Dedifferentiated amniotic fluid mesenchymal stem cell (primary cell): Measurements from ENCODE around the gene STK32C.
"Not testable (repeated sequence)": the region's sequence is repeated elsewhere in the genome, so short reads cannot be mapped to it uniquely, and the experiment has no call there.

Experiments used
- DNase-seq: peaks from one replicate; pipeline ENCODE4 v3.0.0-alpha.2; 2016; ENCODE audit errors: extremely low spot score

Gene STK32C

DNA sequence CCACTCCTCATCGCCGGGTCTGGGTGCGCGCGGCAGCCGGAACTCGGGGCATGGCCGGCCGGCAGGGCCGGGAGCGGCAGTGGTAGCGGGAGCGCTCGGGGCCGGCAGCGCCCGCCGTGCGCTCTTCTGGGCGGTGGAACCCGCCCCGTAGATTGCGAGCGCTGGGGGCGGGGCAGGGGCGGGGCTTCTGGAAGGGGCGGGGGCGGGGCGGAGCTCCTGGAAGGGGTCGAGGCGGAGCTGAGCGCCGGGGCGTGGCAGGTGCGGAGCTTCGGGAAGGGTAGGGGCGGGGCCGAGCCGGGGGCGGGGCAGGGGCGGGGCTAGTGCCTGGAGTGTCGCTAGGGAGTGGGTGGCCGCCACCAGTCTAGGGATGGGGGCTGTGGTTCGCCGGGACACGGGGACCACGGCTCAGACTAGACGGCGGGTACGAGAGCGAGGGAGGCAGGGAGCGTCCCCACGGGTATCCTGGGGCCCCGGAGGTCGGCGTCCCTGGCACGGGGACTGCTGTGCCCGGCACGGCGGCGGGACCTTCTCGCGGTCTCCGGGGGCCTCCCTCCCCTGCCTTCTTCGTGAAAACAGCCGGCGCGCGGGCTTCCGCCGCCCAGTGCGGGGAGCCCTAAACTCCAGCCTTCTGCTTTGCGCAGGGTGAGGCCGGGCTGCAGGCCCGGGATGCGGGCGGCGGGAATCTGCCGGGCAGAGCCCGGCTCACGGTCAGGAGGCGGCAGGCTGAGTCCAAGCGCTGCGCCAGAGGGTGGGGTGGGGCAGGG lies at the start of gene STK32C:
Gene STK32C (minus strand): TSS at position 128 of the 764 bp plus-strand sequence. CDS start 117 bp downstream, at position 11.
- peak; percentile 79 for DNase-seq

DNA sequence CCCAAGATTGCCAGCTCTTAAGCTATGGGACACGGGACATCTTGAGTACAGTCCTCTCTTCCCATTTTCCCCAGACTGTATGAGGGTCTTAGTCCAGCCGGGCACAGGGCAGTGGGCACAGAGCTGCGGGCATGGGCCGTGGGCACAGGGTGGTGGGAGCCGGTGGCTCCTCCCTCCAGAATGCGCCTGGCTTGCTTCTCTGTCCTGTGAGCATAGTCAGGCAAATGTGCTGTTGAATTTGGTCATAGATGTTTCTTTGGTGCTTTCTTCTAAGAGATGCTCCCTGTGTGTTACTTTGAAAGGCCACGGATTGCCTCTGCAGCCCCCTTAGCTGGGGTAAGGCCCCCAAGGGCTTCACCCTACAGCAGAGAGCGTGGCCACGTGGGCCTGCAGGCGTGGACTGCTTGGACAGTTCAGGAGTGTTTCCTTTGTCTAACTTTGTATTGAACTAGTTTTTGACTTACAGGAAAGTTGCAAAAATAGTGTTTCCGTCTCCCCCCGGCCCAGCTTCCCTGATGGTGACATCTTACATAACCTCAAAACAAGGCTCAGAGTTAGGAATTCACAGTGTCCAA lies 49.0 kb upstream of the STK32C start:
- no peak for DNase-seq

DNA sequence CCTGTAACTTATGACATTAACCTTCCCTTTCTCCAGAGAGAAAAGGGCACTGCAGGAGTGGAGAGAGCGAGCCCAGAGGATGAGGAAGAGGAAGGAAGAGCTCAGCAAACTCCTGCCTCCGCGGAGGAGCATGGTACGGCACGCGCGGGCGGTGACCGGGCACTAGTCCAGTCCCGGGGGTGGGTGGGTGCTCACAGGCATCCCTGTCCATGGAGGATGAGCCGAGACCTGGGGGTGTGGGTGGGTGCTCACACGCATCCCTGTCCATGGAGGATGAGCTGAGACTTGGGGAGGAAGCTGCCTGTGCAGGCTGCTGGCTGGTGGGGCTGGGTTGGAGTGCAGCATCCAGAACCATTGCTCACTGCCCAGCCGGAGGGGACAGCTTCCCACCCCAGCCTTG lies 48.0 kb upstream of the STK32C start:
- DNase-seq = no peak

DNA sequence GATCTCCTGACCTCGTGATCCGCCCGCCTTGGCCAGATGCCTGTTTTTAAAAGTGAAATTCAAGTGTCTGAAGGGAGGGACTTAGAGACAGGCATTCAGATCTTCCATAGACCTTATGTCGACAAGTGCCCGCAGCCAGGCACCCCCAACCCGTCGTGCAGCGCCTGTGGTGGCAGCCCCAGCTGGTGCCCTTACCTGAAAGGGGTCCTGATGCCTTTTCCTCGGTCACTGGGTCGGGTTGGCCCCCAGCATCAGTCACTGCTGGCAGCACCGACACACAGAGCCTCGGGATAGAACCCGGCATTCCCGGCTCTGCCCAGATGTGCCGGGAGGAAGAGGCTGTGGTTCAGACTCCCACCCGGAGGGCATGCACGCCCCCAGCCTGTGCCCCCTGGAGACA lies 47.5 kb upstream of the STK32C start:
- DNase-seq = no peak

DNA sequence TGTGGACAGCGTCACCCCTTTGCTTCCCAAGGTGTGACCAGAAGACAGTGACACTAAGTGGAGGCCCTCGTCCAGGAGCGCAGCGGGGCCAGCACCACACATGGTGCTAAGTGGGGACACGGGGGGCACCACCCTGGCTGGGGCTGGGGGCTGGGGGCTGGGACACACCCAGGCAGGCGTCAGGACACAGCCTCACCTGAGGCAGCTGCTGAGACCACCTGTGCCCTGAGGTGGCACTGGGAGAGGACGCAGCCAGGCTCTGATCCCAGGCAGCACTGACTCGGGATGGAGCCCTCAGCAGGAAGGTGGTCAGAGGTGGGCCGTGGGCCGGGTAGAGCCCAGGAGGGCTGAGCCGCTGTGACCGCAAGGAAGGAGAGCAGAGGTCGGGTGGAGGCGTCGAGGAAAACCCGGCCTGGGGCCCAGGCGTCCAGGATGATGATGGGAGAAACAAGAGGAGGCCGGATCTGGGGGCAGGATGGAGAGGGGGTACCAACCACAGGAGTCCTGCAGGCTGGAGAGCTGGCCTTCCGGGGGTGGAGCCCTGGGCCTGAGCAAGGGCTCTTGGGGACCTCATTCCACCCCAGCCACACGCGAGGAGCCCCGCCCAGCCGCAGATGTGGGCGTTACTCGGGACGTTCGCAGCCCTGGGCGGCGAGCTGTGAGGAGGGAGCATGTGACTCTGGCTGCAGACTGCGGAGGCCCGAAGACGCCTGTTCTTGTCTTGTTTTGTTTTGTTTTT lies 46.8 kb upstream of the STK32C start:
- DNase-seq = no peak

DNA sequence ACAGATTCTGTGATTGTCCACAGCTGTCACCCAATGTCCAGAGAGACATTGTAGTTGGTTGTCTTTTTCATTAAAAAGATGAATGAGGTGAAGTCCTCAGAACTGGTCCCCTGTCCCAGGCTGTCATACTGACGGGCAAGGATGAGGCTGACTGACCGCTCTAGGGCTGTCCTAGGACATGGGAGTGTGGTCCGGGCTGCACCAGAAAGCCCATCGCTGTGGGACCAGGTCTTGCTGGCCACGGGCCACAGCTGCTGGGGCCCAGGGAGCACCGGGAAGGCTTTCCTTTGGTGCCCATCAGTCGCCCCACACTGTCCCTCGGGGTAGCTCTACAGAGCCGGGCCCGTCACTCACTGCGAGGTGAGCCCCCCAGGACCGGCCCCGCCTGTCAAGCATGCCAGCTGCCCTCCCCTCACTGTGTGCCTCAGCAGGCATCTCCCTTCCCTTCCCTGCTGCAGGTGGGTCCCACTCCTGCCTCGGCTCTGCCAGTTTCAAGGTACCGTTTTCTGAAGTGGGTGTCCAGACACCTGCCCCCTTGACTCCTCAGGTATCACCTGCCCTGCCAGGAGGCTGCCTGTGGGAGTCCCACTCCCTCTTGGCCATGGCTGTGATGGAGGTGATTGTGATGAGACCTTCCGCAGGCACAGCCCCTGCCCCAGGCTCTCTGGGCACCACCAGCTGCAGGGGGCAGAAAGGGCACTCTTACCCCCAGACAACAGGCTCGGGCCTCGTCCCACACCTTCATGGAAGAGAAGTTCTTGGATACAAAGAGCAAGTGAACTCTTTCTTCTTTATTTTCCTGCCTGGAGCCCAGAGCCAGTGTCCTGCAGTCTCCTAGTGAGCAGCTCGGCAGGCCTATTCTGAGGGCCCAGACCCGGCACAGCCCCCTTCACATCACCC lies 46.0 kb upstream of the STK32C start:
- DNase-seq = no peak

DNA sequence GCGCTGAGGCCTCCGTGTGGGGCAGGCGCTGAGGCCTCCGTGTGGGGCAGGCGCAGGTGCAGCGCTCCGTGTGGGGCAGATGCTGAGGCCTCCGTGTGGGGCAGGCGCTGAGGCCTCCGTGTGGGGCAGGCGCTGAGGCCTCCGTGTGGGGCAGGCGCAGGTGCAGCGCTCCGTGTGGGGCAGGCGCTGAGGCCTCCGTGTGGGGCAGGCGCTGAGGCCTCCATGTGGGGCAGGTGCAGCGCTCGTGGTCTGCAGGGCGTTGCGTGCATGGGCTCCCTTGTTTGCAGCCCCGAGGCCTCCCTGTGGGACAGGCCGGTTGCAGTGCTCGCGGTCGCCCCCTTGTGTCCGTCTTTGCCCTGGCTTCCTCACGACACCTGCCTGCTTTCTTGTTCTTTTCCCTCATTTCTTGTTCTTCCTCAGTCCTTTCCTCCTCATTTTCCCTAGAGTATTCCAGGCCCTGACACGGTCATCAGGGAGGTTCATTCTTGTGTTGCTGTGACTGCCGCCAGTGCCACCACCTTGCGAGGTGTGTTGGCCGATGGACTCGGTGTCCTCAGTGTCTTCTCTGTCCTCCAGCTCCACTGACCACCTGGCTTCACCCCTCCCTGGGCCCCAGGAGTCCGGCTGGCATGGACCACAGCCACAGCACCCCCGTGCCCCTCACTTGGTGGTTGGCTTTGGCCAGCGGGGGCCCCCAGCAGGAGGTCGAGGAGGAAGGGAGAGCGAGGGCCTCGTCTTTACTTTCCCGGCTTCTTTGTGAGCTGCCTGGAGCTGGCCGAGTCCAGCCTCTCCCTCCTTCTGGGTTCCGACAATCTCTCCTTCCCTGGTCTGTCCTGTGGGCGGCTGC lies 44.9 kb upstream of the STK32C start:
- DNase-seq = not testable (repeated sequence)

DNA sequence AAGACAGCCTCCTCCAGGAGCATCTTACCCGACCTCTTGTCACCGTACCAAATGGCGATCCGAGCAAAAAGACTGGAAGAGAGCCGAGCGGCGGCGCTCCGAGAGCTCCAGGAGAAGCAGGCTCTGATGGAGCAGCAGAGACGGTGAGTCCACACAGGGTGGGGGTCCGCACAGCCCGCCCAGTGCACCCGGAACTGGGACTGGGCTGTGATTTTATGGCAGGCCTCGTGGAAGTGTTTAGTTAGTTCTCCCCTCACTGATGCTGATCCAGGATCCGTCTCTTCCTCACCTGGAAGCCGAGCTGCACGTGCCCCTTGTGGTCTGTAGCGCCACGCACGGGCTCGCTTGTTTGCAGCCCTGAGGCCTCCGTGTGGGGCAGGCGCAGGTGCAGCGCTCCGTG lies 43.9 kb upstream of the STK32C start:
- DNase-seq = no peak

DNA sequence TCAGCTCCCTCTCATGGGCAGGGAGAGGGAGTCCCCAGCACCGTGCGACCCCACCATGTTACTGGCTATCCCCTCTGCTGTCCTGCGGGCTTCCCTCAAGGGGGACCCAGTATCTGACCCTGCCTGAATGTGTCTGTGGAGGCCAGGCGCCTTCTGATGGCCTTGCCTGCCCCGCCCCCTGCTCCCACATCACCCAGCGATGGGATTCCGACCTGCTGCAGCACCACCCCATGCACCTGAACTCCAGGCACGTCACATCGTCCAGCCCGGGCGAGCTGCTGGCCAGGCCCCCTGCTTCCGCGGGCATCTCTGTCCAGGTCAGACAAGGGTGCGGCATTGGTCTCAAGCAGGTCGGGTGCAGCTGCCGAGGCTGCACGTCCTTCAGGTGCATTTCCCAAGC lies 43.2 kb upstream of the STK32C start:
- no peak for DNase-seq

DNA sequence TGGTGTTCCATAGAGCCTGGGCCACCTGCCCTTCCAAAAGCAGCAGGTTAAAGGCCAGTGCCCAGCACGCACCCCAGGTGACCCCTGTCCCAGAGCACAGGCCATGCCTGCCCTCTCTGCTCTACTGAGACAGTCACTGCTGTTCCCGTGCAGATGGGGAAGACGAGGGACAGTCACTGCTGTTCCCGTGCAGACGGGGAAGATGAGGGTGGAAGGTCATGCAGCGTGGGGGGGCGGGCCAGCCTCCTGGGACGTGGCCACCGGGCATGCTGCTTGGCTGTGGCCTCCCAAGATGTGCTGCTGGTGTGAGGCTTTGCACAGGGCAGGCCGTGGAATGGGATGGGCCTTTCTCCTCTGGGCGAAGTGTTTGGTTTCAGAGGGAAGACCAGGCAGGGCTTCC lies 42.6 kb upstream of the STK32C start:
- no peak for DNase-seq

DNA sequence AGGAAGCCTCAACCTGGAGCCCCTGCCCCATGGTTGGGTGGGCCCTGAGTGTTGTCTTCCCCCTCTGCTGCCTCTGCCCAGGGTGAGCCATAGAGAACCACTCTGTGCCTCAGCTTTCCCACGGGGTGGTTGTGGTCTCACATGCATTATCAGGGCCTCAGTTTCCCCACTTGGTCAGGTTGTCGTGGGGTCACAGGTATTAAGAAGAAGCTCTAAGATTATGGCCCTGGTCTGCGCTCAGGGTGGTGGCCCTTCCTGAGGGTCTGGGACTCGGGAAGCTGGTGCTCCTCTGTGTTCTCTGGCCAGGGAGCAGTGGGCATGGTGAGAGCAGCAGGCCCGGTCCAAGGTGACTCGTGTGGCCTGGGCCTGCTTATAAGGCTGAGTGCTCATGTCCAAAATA lies 42.0 kb upstream of the STK32C start:
- DNase-seq = no peak

DNA sequence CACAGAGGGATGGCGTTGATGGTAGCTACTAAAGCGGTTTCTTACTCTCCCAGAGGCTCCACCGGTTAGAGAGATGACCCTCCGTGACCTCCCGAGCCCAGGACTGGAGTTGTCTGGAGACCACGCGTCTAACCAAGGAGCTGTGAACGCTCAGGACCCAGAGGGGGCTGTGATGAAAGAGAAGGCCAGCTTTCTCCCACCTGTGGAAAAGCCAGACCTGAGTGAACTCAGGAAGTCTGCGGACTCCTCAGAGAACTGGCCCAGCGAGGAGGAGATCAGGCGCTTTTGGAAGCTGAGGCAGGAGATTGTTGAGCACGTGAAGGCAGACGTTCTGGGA lies 40.1 kb upstream of the STK32C start:
- DNase-seq = no peak

DNA sequence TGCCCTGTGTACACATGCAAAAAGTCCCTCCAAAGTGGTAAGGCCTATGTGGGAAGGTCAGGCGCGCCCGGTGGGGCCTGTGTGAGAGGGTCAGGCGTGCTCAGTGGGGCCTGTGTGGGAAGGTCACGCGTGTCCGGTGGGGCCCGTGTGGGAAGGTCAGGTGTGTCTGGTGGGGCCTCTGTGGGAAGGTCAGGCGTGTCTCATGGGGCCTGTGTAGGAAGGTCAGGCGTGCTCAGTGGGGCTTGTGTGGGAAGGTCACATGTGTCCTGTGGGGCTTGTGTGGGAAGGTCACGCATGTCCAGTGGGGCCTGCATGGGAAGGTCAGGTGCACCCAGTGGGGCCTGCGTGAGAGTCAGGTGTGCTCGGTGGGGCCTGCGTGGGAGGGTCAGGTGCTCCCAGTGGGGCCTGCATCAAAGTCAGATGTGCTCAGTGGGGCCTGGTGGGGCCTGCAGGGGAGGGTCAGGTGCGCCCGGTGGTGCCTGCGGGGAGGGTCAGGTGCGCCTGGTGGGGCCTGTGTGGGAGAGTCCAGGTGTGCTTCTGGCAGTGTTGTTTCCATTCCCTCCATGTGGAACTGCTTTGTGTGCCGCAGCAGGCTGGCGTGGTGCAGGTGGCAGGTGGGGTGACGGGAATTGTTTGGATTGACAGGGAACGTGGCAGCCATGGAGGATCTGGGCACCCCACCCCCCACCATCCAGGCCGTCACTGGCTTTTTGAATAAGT lies 39.6 kb upstream of the STK32C start:
- no peak for DNase-seq

DNA sequence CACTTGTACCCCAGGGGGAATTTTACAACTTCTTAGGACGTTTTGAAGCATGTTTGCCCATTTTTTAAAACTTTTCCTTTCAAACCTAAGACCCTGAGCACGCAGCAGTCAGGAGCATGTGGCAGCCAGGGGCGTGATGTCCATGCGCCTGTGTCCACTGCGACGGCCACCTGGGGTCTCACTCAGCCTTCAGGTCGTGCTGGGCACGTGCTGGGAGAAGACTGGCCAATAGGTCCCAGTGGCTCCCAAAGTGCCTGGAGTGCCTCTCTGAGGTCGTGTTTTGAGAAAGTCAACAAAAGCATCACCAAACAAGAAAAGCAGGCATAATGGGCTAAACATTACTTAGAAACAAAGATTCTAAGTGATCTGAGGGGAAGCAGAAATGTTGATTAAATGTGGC lies 39.1 kb upstream of the STK32C start:
- no peak for DNase-seq

DNA sequence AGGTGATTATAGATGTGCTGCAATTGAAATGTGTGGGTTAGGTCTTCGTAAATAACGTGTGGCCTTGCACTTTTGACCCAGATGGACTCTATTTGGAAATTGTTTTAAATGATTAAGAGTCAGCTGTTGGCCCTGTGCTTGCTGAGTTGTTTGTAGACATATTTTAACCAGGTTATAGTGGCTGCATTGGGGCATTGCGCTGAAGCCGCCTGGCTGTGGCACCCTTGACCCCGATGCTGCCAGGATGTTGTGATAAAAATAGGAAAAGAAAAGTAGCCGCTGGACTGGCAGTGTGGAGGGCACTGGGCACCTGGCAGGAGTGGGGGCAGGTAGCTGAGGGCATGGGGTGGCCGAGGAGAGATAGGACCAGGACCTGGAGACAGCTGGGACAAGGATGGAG lies 37.6 kb upstream of the STK32C start:
- DNase-seq = no peak

DNA sequence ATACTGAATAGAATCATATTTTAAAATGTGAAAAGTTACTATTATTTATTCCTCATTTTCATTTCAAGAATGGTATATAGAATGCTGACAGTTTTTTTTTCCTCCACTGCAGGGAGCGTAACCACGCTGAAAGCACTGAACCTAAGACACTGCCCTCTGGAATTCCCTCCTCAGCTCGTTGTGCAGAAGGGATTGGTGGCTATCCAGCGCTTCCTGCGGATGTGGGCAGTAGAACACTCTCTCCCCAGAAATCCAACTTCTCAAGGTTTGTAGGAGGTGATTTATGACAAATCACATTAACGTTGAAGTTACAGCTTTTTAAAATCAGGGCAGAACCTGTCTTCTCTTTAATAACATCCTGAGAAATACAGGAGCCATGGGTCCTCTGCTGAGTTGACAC lies 36.6 kb upstream of the STK32C start:
- DNase-seq = no peak

DNA sequence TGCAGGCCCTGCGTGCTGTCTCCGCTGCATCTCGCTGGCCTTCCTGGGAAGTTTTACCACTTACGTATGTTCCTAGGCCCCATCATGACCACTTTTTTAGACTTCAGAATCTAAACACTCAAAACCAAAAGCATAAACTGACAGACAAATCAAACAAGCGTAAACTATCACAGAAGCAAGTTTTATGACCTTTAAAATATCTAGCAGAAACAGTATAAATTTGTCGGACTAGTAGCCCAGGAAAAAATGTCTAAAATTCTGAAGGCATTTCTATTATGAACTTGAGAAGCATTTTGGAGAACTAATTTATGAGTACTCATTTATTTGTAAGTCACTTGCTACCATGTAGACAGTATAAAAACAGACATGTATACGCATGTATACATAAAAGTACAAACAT lies 34.8 kb upstream of the STK32C start:
- DNase-seq = no peak

DNA sequence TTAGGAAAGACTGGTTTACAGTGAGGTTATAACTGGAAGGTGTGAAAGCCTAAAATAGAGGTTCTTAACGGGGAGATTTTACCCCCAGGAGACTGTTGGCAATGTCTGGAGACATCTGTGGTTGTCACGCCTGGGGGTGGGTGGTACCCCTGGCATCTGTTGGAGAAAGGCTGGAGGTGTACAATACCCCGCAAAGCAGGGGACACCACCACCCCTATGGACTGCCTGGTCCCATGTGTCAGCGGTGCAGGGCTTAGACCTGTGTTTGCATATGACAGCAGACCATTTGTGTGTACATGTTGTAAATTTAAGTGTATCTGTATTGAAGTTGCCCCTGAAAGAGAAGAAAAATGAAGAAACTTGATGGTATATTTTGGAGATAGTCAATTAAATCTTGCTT lies 34.0 kb upstream of the STK32C start:
- DNase-seq = no peak

DNA sequence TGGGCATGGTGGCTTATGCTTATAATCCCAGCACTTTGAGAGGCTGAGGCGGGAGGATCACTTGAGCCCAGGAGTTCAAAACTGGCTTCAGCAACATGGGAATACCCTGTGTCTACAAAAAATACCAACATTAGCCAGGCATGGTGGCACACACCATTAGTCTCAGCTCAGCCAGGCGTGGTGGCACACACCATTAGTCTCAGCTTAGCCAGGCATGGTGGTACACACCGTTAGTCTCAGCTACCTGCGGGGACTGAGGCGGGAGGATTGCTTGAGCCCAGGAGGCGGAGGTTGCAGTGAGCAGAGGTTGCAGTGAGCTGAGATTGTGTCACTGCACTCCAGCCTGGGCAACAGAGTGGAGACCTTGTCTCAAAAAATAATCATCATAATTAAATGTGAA lies 33.3 kb upstream of the STK32C start:
- no peak for DNase-seq

DNA sequence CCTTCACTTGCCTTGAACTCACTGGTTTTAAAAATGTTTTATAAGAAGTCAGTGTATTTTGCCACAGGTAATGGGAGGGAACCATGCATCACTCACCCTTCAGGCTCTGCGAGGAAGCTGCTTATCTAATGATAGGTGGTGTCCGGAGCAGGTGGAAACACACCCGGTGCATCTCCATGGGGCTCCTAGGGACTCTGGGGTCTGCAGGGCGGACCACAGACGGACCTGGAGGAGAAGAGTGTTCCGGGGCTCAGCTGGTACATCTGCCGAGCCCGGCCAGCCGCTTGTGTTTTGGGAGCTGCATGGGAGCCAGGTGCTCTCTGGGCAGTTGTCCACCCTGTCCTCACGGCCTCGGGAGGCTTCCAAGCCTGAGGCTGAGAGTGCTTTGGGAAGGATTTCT lies 31.5 kb upstream of the STK32C start:
- no peak for DNase-seq

DNA sequence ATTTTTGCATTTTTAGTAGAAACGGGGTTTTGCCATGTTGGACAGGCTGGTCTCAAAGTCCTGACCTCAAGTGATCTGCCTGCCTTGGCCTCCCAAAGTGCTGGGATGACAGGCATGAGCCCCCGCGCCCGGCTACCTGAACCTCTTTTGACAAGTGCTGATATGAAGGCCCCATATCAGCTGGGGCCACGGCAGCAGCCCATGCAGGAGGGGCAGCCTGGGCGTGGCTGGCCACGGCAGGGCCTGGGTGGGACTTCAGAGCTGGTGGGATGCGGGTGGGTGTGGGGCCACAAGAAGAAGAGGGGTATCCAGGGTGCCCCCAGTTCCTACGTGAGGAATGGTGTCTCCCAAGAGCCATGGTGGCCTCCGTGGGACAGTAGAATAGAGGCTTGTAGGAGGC lies 31.1 kb upstream of the STK32C start:
- DNase-seq = no peak
